GM12801 (cell line): ENCODE results near the gene PDYN.

ENCODE experiments used
- TF ChIP-seq, protein P1 (sequence below): IDR thresholded peaks from one replicate; pipeline ENCODE4 v1.5.1; 2011; ENCODE audit warnings: control low read depth; ENCODE audit not compliant: insufficient read length; ENCODE audit errors: extremely low read depth

The PDYN gene

GRCh38 chr20:1932971-1933370 lies 60.9 kb downstream of the PDYN start:
- TF ChIP-seq, protein P1, sequence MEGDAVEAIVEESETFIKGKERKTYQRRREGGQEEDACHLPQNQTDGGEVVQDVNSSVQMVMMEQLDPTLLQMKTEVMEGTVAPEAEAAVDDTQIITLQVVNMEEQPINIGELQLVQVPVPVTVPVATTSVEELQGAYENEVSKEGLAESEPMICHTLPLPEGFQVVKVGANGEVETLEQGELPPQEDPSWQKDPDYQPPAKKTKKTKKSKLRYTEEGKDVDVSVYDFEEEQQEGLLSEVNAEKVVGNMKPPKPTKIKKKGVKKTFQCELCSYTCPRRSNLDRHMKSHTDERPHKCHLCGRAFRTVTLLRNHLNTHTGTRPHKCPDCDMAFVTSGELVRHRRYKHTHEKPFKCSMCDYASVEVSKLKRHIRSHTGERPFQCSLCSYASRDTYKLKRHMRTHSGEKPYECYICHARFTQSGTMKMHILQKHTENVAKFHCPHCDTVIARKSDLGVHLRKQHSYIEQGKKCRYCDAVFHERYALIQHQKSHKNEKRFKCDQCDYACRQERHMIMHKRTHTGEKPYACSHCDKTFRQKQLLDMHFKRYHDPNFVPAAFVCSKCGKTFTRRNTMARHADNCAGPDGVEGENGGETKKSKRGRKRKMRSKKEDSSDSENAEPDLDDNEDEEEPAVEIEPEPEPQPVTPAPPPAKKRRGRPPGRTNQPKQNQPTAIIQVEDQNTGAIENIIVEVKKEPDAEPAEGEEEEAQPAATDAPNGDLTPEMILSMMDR, result no peak

GRCh38 chr20:1931830-1932229 lies 62.0 kb downstream of the PDYN start:
- TF ChIP-seq, protein P1, result no peak

- TF ChIP-seq, protein P1, result no peak
Measured at GRCh38 chr20:1930165-1930564, 63.7 kb downstream of the PDYN start.

DNA sequence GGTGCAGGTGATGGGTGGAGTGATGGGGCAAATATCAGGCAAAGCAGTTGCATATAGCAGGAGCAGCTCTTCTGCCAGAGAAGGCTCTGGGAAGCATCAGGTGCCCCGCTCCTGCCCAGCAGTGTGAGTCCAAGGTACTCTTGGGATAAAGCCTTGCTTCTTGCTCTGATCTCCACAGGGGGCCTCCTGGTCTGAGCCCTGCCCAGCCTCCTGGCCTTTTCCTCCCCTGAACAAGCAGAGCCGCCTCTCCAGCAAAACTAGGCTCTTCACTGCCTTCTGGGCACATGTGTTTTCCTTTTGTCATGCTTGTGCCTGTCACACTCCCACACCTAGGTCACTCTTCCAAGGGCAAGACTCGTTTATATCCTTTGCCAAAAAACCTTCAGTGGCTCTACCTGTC lies 64.4 kb downstream of the PDYN start:
- TF ChIP-seq, protein P1, result no peak

GRCh38 chr20:1928782-1929181 lies 65.1 kb downstream of the PDYN start:
- TF ChIP-seq, protein P1, result no peak
